Measurements from ENCODE around the gene SIN3A. TPM values are rescaled to one million over a fixed set of nuclear protein-coding genes. Genes with fewer than 3 reads are reported as not detected.

Gene SIN3A
- total and polyA plus RNA-seq, 2 experiments from 2014 or later: 24.3 to 73.0 TPM

DNA sequence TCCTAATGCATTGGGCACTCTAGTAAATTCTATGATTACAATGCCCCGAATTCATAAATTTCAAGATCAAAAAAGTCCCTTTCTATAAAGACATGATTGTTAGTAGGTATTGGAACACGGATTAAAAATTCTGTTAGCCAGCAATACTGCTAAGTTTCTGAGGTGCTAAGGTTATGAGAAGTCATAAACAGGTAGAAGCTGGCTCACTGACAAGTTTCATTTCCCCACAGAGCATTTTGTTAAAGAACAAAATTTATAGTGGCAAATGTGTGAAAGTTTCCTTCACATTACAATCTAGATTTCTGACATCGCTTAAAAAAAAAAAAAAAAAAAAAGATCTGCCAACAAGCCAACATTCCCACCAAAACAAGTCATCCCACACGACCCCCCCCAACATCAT lies 70.7 kb downstream of the SIN3A start (continued):
- TF ChIP-seq POLR2AphosphoS5 (IDR thresholded peaks at IDR 0.05; ENCODE audit: low read depth): no peak
- no peak for TF ChIP-seq STAT1 (IDR thresholded peaks at IDR 0.05; ENCODE audit: unreplicated experiment)
- TF ChIP-seq EZH2 (IDR thresholded peaks at IDR 0.05; ENCODE audit: low read depth, unreplicated experiment): no peak

DNA sequence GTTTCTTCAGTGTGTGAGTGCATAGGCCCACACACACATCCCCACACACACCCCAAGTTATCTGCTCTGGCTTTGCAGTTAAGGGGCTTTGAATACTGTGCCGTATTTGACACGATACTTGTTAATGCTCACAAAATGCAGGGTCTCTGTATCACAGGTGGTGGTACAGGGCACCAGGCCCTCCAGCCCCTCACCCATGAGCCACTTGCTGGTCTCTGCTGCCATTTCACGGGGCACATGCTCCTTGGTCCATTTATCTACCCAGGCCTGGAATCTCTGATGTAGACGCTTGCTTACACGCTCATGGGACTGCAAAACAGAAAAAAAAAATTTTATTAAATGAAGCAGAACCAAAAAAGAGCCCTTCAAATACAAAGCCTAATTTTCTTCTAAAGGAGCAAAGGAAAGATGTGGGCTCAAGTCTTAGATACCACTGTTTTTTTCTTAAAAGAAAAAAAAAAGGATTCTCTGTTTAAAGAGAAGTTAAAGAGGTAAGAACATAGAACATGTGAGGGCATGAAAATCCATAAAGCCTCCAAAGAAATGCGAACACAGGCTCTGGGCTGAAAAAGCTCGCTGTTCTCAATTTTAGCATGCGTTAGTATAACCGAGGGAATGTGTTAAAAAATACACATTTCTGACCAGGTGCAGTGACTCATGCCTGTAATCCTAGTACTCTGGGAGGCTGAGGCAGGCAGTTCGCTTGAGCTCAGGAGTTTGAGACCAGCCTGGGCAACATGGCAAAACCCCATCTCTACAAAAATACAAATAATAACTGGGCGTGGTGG lies 79.4 kb downstream of the SIN3A start:
- Mint-ChIP-seq H3K27ac (no peak overlapping the region), H3K36me3 (ENCODE audit: low read depth) (peaks cover 67% of the 10 kb centered on the region), H3K27me3 (ENCODE audit: insufficient read depth, low read depth, poor library complexity) (peaks cover 13% of the 10 kb centered on the region), H3K4me3 (no peak overlapping the region), H3K9me3 (no peaks in the 10 kb centered on the region; the same call in 2 of the 3 replicates), H3K4me1 (peaks cover 12% of the 10 kb centered on the region)
- DNase-seq (ENCODE audit: low spot score) (no peak), ATAC-seq (no peak)
- Histone ChIP-seq H3K9me2 (ENCODE audit: insufficient read depth) (no peaks in the 10 kb centered on the region), H3K4me2 (no peak overlapping the region), H3K36me3 (ENCODE audit: insufficient read depth) (peaks cover 42% of the 10 kb centered on the region), H4K20me1 (replicated peaks; ENCODE audit: insufficient read depth) (peaks cover 26% of the 10 kb centered on the region), H2AFZ (no peak overlapping the region), H3K27ac (ENCODE audit: low read depth) (0 out of 2 replicates have a peak overlapping the region, but pooled peaks have one; percentile 32), H3K4me1 (ENCODE audit: insufficient read depth) (peaks cover 13% of the 10 kb centered on the region; the same call in 1 of the 2 replicates), H3F3A (replicated peaks; ENCODE audit: low read depth) (peaks cover 35% of the 10 kb centered on the region; the same call in 1 of the 2 replicates), H3K79me2 (replicated peaks; ENCODE audit: insufficient read depth) (peaks cover 15% of the 10 kb centered on the region), H3K4me3 (no peak overlapping the region), H3K27me3 (ENCODE audit: insufficient read depth) (no peaks in the 10 kb centered on the region)
- TF ChIP-seq EZH2 (IDR thresholded peaks at IDR 0.05; ENCODE audit: low read depth, unreplicated experiment): no peak
- TF ChIP-seq, protein P1, sequence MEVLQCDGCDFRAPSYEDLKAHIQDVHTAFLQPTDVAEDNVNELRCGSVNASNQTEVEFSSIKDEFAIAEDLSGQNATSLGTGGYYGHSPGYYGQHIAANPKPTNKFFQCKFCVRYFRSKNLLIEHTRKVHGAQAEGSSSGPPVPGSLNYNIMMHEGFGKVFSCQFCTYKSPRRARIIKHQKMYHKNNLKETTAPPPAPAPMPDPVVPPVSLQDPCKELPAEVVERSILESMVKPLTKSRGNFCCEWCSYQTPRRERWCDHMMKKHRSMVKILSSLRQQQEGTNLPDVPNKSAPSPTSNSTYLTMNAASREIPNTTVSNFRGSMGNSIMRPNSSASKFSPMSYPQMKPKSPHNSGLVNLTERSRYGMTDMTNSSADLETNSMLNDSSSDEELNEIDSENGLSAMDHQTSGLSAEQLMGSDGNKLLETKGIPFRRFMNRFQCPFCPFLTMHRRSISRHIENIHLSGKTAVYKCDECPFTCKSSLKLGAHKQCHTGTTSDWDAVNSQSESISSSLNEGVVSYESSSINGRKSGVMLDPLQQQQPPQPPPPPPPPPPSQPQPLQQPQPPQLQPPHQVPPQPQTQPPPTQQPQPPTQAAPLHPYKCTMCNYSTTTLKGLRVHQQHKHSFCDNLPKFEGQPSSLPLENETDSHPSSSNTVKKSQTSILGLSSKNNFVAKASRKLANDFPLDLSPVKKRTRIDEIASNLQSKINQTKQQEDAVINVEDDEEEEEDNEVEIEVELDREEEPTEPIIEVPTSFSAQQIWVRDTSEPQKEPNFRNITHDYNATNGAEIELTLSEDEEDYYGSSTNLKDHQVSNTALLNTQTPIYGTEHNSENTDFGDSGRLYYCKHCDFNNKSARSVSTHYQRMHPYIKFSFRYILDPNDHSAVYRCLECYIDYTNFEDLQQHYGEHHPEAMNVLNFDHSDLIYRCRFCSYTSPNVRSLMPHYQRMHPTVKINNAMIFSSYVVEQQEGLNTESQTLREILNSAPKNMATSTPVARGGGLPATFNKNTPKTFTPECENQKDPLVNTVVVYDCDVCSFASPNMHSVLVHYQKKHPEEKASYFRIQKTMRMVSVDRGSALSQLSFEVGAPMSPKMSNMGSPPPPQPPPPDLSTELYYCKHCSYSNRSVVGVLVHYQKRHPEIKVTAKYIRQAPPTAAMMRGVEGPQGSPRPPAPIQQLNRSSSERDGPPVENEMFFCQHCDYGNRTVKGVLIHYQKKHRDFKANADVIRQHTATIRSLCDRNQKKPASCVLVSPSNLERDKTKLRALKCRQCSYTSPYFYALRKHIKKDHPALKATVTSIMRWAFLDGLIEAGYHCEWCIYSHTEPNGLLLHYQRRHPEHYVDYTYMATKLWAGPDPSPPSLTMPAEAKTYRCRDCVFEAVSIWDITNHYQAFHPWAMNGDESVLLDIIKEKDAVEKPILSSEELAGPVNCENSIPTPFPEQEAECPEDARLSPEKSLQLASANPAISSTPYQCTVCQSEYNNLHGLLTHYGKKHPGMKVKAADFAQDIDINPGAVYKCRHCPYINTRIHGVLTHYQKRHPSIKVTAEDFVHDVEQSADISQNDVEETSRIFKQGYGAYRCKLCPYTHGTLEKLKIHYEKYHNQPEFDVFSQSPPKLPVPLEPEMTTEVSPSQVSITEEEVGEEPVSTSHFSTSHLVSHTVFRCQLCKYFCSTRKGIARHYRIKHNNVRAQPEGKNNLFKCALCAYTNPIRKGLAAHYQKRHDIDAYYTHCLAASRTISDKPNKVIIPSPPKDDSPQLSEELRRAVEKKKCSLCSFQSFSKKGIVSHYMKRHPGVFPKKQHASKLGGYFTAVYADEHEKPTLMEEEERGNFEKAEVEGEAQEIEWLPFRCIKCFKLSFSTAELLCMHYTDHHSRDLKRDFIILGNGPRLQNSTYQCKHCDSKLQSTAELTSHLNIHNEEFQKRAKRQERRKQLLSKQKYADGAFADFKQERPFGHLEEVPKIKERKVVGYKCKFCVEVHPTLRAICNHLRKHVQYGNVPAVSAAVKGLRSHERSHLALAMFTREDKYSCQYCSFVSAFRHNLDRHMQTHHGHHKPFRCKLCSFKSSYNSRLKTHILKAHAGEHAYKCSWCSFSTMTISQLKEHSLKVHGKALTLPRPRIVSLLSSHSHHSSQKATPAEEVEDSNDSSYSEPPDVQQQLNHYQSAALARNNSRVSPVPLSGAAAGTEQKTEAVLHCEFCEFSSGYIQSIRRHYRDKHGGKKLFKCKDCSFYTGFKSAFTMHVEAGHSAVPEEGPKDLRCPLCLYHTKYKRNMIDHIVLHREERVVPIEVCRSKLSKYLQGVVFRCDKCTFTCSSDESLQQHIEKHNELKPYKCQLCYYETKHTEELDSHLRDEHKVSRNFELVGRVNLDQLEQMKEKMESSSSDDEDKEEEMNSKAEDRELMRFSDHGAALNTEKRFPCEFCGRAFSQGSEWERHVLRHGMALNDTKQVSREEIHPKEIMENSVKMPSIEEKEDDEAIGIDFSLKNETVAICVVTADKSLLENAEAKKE (CRISPR knock-in tag; IDR thresholded peaks at IDR 0.05): no peak
- TF ChIP-seq, protein P2, sequence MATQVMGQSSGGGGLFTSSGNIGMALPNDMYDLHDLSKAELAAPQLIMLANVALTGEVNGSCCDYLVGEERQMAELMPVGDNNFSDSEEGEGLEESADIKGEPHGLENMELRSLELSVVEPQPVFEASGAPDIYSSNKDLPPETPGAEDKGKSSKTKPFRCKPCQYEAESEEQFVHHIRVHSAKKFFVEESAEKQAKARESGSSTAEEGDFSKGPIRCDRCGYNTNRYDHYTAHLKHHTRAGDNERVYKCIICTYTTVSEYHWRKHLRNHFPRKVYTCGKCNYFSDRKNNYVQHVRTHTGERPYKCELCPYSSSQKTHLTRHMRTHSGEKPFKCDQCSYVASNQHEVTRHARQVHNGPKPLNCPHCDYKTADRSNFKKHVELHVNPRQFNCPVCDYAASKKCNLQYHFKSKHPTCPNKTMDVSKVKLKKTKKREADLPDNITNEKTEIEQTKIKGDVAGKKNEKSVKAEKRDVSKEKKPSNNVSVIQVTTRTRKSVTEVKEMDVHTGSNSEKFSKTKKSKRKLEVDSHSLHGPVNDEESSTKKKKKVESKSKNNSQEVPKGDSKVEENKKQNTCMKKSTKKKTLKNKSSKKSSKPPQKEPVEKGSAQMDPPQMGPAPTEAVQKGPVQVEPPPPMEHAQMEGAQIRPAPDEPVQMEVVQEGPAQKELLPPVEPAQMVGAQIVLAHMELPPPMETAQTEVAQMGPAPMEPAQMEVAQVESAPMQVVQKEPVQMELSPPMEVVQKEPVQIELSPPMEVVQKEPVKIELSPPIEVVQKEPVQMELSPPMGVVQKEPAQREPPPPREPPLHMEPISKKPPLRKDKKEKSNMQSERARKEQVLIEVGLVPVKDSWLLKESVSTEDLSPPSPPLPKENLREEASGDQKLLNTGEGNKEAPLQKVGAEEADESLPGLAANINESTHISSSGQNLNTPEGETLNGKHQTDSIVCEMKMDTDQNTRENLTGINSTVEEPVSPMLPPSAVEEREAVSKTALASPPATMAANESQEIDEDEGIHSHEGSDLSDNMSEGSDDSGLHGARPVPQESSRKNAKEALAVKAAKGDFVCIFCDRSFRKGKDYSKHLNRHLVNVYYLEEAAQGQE (IDR thresholded peaks at IDR 0.05; ENCODE audit: unreplicated experiment): no peak
- TF ChIP-seq POLR2AphosphoS5 (IDR thresholded peaks at IDR 0.05; ENCODE audit: low read depth): no peak
- no peak for TF ChIP-seq CREB1 (CRISPR knock-in tag; IDR thresholded peaks at IDR 0.05; ENCODE audit: low read depth)
- no peak for TF ChIP-seq NANOG (IDR thresholded peaks at IDR 0.05; ENCODE audit: borderline replicate concordance)

All from GM23338 (cell line).